DMS153 treated with DMSO at 0.1 percent for 48 hours (cell line): ENCODE measurements around the gene OOSP1.
"Not testable (repeated sequence)": the region's sequence is repeated elsewhere in the genome, so short reads cannot be mapped to it uniquely, and the experiment has no call there.

Source experiments
- DNase-seq: peaks from one replicate; lab custom pipeline; 2025; ENCODE audit not compliant: unreplicated experiment; lab: John Stamatoyannopoulos, UW

OOSP1 gene

GRCh38 chr11:59960502-59961381, 22.5 kb downstream of the OOSP1 start:
- no peak for DNase-seq

- DNase-seq = no peak
Observed at GRCh38 chr11:59962107-59962482, 23.9 kb downstream of the OOSP1 start.

- DNase-seq = no peak
Observed at GRCh38 chr11:59963733-59964132, 25.5 kb downstream of the OOSP1 start, which contains the start of gene OOSP4A. Gene OOSP4A, plus strand, starts transcription at chr11:59964033. Its CDS starts 0 bp downstream, at chr11:59964033.

GRCh38 chr11:59965424-59965823, 27.2 kb downstream of the OOSP1 start:
- DNase-seq = no peak

- DNase-seq = no peak
Observed at GRCh38 chr11:59966201-59966600, 28.0 kb downstream of the OOSP1 start.

GRCh38 chr11:59967677-59968394, 29.6 kb downstream of the OOSP1 start:
- no peak for DNase-seq

GRCh38 chr11:59968395-59968783, 30.2 kb downstream of the OOSP1 start:
- no peak for DNase-seq

- no peak for DNase-seq
Observed at GRCh38 chr11:59973097-59973496, 34.9 kb downstream of the OOSP1 start.

- no peak for DNase-seq
Observed at GRCh38 chr11:59981106-59981770, 43.0 kb downstream of the OOSP1 start.

GRCh38 chr11:59982037-59982436, 43.8 kb downstream of the OOSP1 start:
- not testable (repeated sequence) for DNase-seq

GRCh38 chr11:59983212-59983611, 45.0 kb downstream of the OOSP1 start:
- DNase-seq = no peak

GRCh38 chr11:59984368-59984767, 46.1 kb downstream of the OOSP1 start:
- DNase-seq = no peak

GRCh38 chr11:59990421-59990820, 52.2 kb downstream of the OOSP1 start:
- DNase-seq = no peak

GRCh38 chr11:59992425-59992824, 54.2 kb downstream of the OOSP1 start:
- no peak for DNase-seq

- no peak for DNase-seq
Observed at GRCh38 chr11:59997800-59998199, 59.6 kb downstream of the OOSP1 start.

GRCh38 chr11:59999691-60000090, 61.5 kb downstream of the OOSP1 start:
- no peak for DNase-seq

- no peak for DNase-seq
Observed at GRCh38 chr11:60003729-60004128, 65.5 kb downstream of the OOSP1 start.

- no peak for DNase-seq
Observed at GRCh38 chr11:60005360-60005759, 67.1 kb downstream of the OOSP1 start.
